ENCODE measurements around the gene CYP4F2. TPM values are rescaled to one million over a fixed set of nuclear protein-coding genes. Genes with fewer than 3 reads are reported as not detected.
"Not testable (repeated sequence)": the region's sequence is repeated elsewhere in the genome, so short reads cannot be mapped to it uniquely, and the experiment has no call there.

Gene CYP4F2
- total and polyA plus RNA-seq, 9 donors: 0.79 TPM; not detected in 8

DNA sequence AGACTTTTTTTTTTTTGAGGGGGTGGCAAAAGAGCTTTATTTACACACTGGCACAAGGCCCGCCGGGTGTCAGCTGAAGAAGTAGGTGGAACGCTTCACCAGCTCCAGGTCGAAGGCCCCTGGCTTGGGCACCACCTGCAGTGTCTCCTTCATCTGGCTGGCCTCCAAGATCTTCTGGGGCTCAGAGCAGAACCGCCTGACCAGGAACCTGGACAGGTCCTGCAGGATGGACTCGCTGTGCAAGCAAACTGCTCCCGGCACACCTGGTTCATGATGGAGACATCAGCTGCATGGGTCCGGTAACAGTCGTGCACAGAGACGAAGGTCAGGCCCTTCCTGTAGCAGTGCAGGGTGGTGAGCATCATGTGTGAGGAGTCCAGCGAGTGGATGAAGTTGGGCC, 4.4 kb upstream of the CYP4F2 start:
- Histone ChIP-seq H3K27ac (ENCODE audit: low read length) (no peak overlapping the region), H3K36me3 (ENCODE audit: control insufficient read depth, insufficient read depth, low read length) (no peaks in the 10 kb centered on the region), H3K4me3 (ENCODE audit: low read length) (no peak overlapping the region), H3K27me3 (ENCODE audit: control insufficient read depth, insufficient read depth, low read length) (peaks cover 17% of the 10 kb centered on the region), H3K9me3 (replicated peaks; ENCODE audit: control insufficient read depth, low read depth, low read length) (no peaks in the 10 kb centered on the region), H3K4me1 (ENCODE audit: control insufficient read depth, insufficient read depth, low read length) (no peaks in the 10 kb centered on the region)
- no peak for DNase-seq
- 95% methylated on average over 11 of the region's 11 CpGs for WGBS (ENCODE audit: insufficient coverage)

DNA sequence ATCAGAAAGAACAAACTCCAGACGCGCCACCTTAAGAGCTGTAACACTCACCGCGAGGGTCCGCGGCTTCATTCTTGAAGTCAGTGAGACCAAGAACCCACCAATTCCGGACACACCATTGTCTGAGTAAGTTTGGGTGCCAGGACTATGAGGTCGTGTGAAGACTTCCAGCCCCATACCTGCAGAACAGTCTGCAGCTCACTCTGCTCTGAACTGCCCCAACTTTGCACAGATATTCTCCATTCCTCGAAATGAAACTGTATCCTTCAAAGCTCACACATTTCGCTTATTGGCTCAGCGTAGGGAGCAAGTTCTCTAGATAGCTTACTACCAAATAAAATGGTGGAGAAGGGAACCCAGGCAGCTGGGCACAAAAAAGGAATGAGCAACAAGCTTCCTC, 2.6 kb upstream of the CYP4F2 start:
- H3K36me3 ChIP-seq (ENCODE audit: control insufficient read depth, insufficient read depth, low read length): no peaks in the 10 kb centered on the region
- H3K27me3 ChIP-seq (ENCODE audit: control insufficient read depth, insufficient read depth, low read length): peaks cover 17% of the 10 kb centered on the region
- H3K27ac ChIP-seq (ENCODE audit: low read length): no peak overlapping the region
- H3K9me3 ChIP-seq (replicated peaks; ENCODE audit: control insufficient read depth, low read depth, low read length): no peaks in the 10 kb centered on the region
- no peaks in the 10 kb centered on the region for H3K4me1 ChIP-seq (ENCODE audit: control insufficient read depth, insufficient read depth, low read length)
- H3K4me3 ChIP-seq (ENCODE audit: low read length): no peak overlapping the region
- DNase-seq: no peak
- 79% methylated on average over 2 of the region's 11 CpGs for WGBS (ENCODE audit: insufficient coverage)

DNA sequence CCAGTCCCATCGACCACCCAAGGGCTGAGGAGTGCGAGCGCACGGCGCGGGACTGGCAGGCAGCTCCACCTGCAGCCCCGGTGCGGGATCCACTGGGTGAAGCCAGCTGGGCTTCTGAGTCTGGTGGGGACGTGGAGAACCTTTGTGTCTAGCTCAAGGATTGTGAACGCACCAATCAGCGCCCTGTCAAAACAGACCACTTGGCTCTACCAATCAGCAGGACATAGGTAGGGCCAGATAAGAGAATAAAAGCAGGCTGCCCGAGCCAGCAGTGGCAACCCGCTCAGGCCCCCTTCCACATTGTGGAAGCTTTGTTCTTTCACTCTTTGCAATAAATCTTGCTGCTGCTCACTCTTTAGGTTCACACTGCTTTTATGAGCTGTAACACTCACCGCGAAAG, 2.2 kb upstream of the CYP4F2 start:
- DNase-seq; H3K4me3 ChIP-seq (ENCODE audit: low read length); H3K4me1 ChIP-seq (ENCODE audit: control insufficient read depth, insufficient read depth, low read length); H3K36me3 ChIP-seq (ENCODE audit: control insufficient read depth, insufficient read depth, low read length); H3K9me3 ChIP-seq (replicated peaks; ENCODE audit: control insufficient read depth, low read depth, low read length); H3K27ac ChIP-seq (ENCODE audit: low read length): not testable (repeated sequence)
- WGBS (ENCODE audit: insufficient coverage): 17% methylated on average over 2 of the region's 15 CpGs
- H3K27me3 ChIP-seq (ENCODE audit: control insufficient read depth, insufficient read depth, low read length): peaks cover 17% of the 10 kb centered on the region

DNA sequence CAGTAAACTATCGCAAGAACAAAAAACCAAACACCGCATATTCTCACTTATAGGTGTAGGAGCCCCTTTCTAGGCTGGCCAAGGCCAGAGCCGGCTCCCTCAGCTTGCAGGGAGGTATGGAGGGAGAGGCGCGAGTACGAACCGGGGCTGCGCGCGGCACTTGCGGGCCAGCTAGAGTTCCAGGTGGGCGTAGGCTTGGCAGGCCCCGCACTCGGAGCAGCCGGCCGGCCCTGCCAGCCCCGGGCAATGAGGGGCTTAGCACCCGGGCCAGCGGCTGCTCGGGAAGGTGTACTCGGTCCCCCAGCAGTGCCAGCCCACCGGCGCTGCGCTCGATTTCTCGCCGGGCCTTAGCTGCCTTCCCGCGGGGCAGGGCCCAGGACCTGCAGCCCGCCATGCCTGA, 1.7 kb upstream of the CYP4F2 start:
- H3K9me3 ChIP-seq (replicated peaks; ENCODE audit: control insufficient read depth, low read depth, low read length); H3K36me3 ChIP-seq (ENCODE audit: control insufficient read depth, insufficient read depth, low read length); DNase-seq; H3K27ac ChIP-seq (ENCODE audit: low read length); H3K4me3 ChIP-seq (ENCODE audit: low read length); H3K4me1 ChIP-seq (ENCODE audit: control insufficient read depth, insufficient read depth, low read length): not testable (repeated sequence)
- peaks cover 17% of the 10 kb centered on the region for H3K27me3 ChIP-seq (ENCODE audit: control insufficient read depth, insufficient read depth, low read length)
- WGBS (ENCODE audit: insufficient coverage): 4% methylated on average over 28 of the region's 30 CpGs

DNA sequence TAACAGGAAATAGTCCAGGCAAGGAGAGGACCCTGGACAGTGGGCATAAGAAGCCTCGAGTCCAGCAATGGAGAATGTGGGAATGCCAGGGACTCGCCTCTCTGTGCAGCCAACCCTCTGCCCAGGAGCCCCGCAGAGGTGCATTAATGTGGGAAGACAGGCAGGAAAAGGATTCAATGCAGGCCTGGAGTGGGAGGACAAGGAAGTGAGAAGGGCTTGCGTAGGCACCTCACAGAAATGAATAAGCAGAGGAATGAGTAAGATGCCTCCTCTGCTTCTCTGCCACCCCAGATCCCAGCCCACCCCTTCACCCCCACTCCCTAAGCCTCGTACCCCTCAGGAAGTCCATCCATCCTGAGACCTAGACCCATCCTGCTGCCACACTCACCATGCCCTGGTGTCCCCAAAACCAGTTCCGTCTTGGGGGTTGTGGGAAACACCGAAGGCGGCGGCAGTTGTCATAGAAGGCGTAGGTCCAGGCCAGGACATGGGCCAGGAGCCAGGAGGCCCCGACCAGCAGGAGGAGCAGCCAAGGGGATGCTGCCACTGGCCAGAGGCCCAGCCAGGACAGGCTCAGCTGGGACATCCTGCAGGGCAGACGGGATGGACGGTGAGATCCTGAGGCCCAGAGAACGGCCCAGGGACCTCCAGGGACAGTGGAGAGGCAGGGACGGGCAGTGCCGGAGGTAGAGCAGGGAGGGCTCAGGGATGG, 692 bp downstream of the CYP4F2 start:
- Histone ChIP-seq H3K4me1 (ENCODE audit: control insufficient read depth, insufficient read depth, low read length) (no peaks in the 10 kb centered on the region), H3K9me3 (replicated peaks; ENCODE audit: control insufficient read depth, low read depth, low read length) (no peaks in the 10 kb centered on the region), H3K27ac (ENCODE audit: low read length) (no peak overlapping the region), H3K36me3 (ENCODE audit: control insufficient read depth, insufficient read depth, low read length) (no peaks in the 10 kb centered on the region), H3K4me3 (ENCODE audit: low read length) (no peak overlapping the region), H3K27me3 (ENCODE audit: control insufficient read depth, insufficient read depth, low read length) (peaks cover 17% of the 10 kb centered on the region)
- WGBS (ENCODE audit: insufficient coverage): 80% methylated on average over 14 of the region's 16 CpGs
- DNase-seq: no peak

DNA sequence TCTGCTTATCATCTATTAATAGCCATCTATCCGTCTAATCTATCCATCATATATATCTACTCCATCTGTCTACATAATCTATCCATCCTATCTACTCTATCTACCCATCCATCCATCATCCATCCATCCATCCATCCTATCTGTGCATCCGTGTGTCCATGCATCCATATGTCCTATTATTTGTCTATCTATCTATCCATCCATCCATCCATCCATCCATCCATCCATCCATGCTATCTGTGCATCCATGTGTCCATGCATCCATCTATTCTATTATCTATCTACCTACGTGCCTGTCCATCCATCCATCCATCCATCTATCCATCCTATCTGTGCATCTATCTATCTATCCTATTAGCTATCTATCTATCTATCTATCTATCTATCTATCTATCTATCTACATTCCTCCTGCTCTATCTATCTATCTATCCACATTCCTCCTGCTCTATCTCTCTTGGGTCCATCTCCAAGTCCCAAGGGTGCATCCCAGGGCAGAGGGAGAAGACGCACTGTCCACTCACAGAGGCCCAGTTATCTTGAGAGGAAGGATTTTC, 1.9 kb downstream of the CYP4F2 start:
- no peaks in the 10 kb centered on the region for H3K36me3 ChIP-seq (ENCODE audit: control insufficient read depth, insufficient read depth, low read length)
- H3K27me3 ChIP-seq (ENCODE audit: control insufficient read depth, insufficient read depth, low read length): peaks cover 13% of the 10 kb centered on the region
- H3K27ac ChIP-seq (ENCODE audit: low read length): no peak overlapping the region
- no peak for DNase-seq
- no peak overlapping the region for H3K4me3 ChIP-seq (ENCODE audit: low read length)
- no peaks in the 10 kb centered on the region for H3K4me1 ChIP-seq (ENCODE audit: control insufficient read depth, insufficient read depth, low read length)
- WGBS (ENCODE audit: insufficient coverage): 68% methylated on average over 3 of the region's 4 CpGs
- no peaks in the 10 kb centered on the region for H3K9me3 ChIP-seq (replicated peaks; ENCODE audit: control insufficient read depth, low read depth, low read length)

DNA sequence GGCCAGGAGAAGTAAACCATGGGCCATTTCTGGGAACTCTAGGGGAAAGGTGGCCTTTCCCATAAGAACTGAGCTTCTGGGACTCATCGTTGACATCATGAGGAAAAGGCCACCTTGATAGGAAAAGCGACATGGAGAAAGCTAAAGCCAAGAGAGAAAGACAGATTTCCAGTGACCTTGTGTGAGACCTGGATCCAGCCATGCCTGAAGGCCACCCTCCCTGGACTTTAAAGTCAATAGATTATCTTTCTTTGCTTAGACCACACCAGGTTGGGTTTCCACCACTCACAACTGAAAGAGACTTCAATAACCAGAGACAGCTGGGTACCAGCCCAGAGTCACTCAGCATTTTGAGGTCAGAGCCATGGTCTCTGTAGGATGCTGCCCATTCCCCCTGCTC, 3.5 kb downstream of the CYP4F2 start:
- H3K4me1 ChIP-seq (ENCODE audit: control insufficient read depth, insufficient read depth, low read length): no peaks in the 10 kb centered on the region
- H3K27ac ChIP-seq (ENCODE audit: low read length): no peak overlapping the region
- no peaks in the 10 kb centered on the region for H3K9me3 ChIP-seq (replicated peaks; ENCODE audit: control insufficient read depth, low read depth, low read length)
- no peak for DNase-seq
- H3K4me3 ChIP-seq (ENCODE audit: low read length): no peak overlapping the region
- no peaks in the 10 kb centered on the region for H3K36me3 ChIP-seq (ENCODE audit: control insufficient read depth, insufficient read depth, low read length)
- no peaks in the 10 kb centered on the region for H3K27me3 ChIP-seq (ENCODE audit: control insufficient read depth, insufficient read depth, low read length)
- 76% methylated on average over 2 of the region's 2 CpGs for WGBS (ENCODE audit: insufficient coverage)

DNA sequence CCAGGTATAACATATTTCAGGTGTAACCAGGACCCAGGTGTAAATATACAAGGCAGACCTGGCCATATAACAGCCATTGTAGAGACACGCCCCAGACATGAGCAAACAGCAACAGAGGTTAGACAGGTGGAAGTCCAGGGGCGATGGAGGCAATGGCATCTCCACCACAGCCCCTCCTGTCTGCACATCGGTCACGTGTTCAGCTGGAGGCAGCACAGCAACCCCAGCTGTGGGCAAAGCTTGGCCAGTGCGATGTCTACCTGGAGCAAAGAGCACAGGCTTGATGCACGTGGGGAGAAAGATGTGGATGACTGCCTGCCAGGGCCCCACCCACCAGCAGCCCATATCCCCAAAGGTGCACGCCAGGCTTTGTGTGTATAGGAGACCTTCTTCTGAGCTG, 4.4 kb downstream of the CYP4F2 start:
- H3K4me1 ChIP-seq (ENCODE audit: control insufficient read depth, insufficient read depth, low read length): no peaks in the 10 kb centered on the region
- H3K27ac ChIP-seq (ENCODE audit: low read length): no peak overlapping the region
- no peak for DNase-seq
- no peaks in the 10 kb centered on the region for H3K9me3 ChIP-seq (replicated peaks; ENCODE audit: control insufficient read depth, low read depth, low read length)
- 75% methylated on average over 2 of the region's 7 CpGs for WGBS (ENCODE audit: insufficient coverage)
- no peak overlapping the region for H3K4me3 ChIP-seq (ENCODE audit: low read length)
- H3K36me3 ChIP-seq (ENCODE audit: control insufficient read depth, insufficient read depth, low read length): no peaks in the 10 kb centered on the region
- no peaks in the 10 kb centered on the region for H3K27me3 ChIP-seq (ENCODE audit: control insufficient read depth, insufficient read depth, low read length)

DNA sequence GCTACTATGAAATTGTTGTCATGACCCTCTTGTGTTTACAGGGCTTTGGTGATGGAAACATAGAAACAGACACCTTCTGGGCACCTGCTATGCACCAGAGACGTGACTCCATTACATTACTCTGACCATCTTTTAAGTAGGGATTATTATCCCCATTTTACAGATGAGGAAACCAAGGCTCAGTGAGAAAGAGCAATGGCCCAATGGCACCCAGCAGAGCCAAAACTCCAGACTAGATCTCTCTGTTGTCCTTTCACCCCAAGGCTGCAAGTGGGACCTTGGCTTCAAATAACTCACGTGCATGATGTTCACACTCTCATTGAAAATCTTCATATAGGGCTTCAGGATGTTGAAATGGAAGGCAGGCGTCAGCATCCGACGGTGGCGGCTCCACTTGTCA, 5.9 kb downstream of the CYP4F2 start:
- H3K4me3 ChIP-seq (ENCODE audit: low read length): no peak overlapping the region
- H3K27me3 ChIP-seq (ENCODE audit: control insufficient read depth, insufficient read depth, low read length): no peaks in the 10 kb centered on the region
- no peaks in the 10 kb centered on the region for H3K4me1 ChIP-seq (ENCODE audit: control insufficient read depth, insufficient read depth, low read length)
- H3K9me3 ChIP-seq (replicated peaks; ENCODE audit: control insufficient read depth, low read depth, low read length): no peaks in the 10 kb centered on the region
- no peaks in the 10 kb centered on the region for H3K36me3 ChIP-seq (ENCODE audit: control insufficient read depth, insufficient read depth, low read length)
- 50% methylated on average over 1 of the region's 6 CpGs for WGBS (ENCODE audit: insufficient coverage)
- no peak for DNase-seq
- H3K27ac ChIP-seq (ENCODE audit: low read length): no peak overlapping the region

DNA sequence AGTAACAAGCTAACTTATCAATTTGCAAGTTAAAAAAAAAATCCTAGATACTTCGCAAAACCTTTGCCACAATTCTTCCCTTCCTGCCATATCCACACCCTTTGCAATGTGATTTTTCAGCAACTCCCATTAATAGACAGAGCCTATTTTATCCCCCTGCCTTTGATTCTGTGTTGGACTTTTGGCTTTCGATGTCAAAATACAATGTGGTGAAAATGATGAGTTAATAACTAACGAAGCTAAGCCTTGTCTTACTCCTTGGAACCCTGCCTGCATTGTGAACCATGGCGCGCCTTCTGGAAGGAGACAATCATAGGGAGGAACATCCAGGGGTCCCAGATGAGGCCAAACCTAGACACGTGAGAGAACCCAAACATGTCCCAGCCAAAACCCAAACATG, 6.4 kb downstream of the CYP4F2 start:
- Histone ChIP-seq H3K9me3 (replicated peaks; ENCODE audit: control insufficient read depth, low read depth, low read length) (no peaks in the 10 kb centered on the region), H3K36me3 (ENCODE audit: control insufficient read depth, insufficient read depth, low read length) (no peaks in the 10 kb centered on the region), H3K4me1 (ENCODE audit: control insufficient read depth, insufficient read depth, low read length) (no peaks in the 10 kb centered on the region), H3K4me3 (ENCODE audit: low read length) (no peak overlapping the region), H3K27ac (ENCODE audit: low read length) (no peak overlapping the region), H3K27me3 (ENCODE audit: control insufficient read depth, insufficient read depth, low read length) (no peaks in the 10 kb centered on the region)
- 58% methylated on average over 4 of the region's 6 CpGs for WGBS (ENCODE audit: insufficient coverage)
- no peak for DNase-seq

DNA sequence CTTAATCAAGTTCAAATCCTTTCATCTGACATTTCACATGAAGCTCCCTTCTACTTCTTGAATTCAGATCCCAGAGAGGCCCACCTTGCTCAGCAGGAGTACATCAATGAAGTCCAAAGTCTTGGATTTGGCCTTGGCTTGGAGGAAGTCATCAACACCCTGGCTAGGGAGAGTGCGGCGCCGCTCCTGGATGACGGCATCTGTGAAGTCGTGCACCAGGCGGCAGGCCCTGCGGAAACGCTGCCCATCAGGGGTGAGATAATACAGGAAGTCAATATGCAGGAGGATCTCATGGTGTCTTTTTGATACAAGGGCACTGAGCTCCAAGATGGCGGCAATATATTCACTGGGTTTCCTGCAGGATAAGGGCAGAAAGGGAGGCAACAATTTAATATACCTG, 8.5 kb downstream of the CYP4F2 start:
- WGBS (ENCODE audit: insufficient coverage): 86% methylated on average over 8 of the region's 9 CpGs
- H3K27ac ChIP-seq (ENCODE audit: low read length); H3K27me3 ChIP-seq (ENCODE audit: control insufficient read depth, insufficient read depth, low read length); H3K9me3 ChIP-seq (replicated peaks; ENCODE audit: control insufficient read depth, low read depth, low read length); H3K4me3 ChIP-seq (ENCODE audit: low read length); H3K36me3 ChIP-seq (ENCODE audit: control insufficient read depth, insufficient read depth, low read length); DNase-seq; H3K4me1 ChIP-seq (ENCODE audit: control insufficient read depth, insufficient read depth, low read length): not testable (repeated sequence)

Data from muscle of leg (tissue), 11 donors.